H1 (cell line): ENCODE measurements around the gene PTPRD. TPM values are rescaled to one million over a fixed set of nuclear protein-coding genes. Genes with fewer than 3 reads are reported as not detected.

Source experiments
- CTCF ChIA-PET: fragments of 300-600 bp; sonication (Branson Sonifier 250); formaldehyde crosslinking; loops from one replicate; lab custom pipeline; 2021; ENCODE audit not compliant: partially characterized antibody; lab: Charles Lee
- POLR2A ChIA-PET: fragments of 300-600 bp; sonication (Branson Sonifier 250); formaldehyde crosslinking; loops from one replicate; lab custom pipeline; 2021; ENCODE audit warnings: inconsistent platforms; ENCODE audit not compliant: partially characterized antibody; lab: Charles Lee
- DNase-seq, 2 experiments: peaks; one replicate each; pipeline versions ENCODE4 v3.0.0 to v3.0.0-alpha.2; 2010 to 2022; ENCODE audit warnings: low spot score in 2 of 2, low read depth in 1 of 2, mixed read lengths in 1 of 2
- FAIRE-seq: peaks from 2 replicates; lab custom pipeline; 2011; peaks lifted over from hg19 to GRCh38; lab: Jason Lieb, UNC
- H2AFZ ChIP-seq: 2 replicates; pipeline ENCODE4 v1.8.1; 2012; ENCODE audit warnings: low read length, inconsistent platforms
- H2AK5ac ChIP-seq: 2 replicates; pipeline ENCODE4 v1.6.1; 2013; ENCODE audit warnings: low read depth, low read length
- H2BK120ac ChIP-seq: replicated peaks from 2 replicates; pipeline ENCODE3; 2013; ENCODE audit warnings: low read depth, low read length, inconsistent platforms
- H2BK12ac ChIP-seq: 2 replicates; pipeline ENCODE4 v1.6.1; 2013; ENCODE audit warnings: low read depth, low read length
- H2BK15ac ChIP-seq: 2 replicates; pipeline ENCODE4 v1.6.1; 2013; ENCODE audit warnings: low read length
- H2BK20ac ChIP-seq: 2 replicates; pipeline ENCODE4 v1.6.1; 2013; ENCODE audit warnings: low read length
- H2BK5ac ChIP-seq: 2 replicates; pipeline ENCODE4 v1.6.1; 2013; ENCODE audit warnings: low read depth, low read length
- H3K14ac ChIP-seq: 2 replicates; pipeline ENCODE4 v1.6.1; 2013; ENCODE audit warnings: inconsistent platforms; ENCODE audit not compliant: insufficient read length
- H3K18ac ChIP-seq: 2 replicates; pipeline ENCODE4 v1.6.1; 2013; ENCODE audit warnings: low read length; ENCODE audit errors: extremely low read depth
- H3K23ac ChIP-seq: 2 replicates; pipeline ENCODE4 v1.6.1; 2013; ENCODE audit warnings: inconsistent platforms; ENCODE audit not compliant: insufficient read length
- H3K23me2 ChIP-seq: 2 replicates; pipeline ENCODE4 v1.6.1; 2013; ENCODE audit warnings: low read depth, low read length
- H3K27ac ChIP-seq: 2 replicates; pipeline ENCODE4 v1.6.1; 2011; ENCODE audit warnings: low read depth, low read length, inconsistent platforms
- H3K27me3 ChIP-seq, 4 experiments: replicated peaks in 1 of 4; 1 replicate in 1 of 4; 2 replicates in 3 of 4; pipeline versions ENCODE4 v1.6.1 to v1.8.1; 2011 to 2013; ENCODE audit warnings: low read length in 3 of 4, mild to moderate bottlenecking in 3 of 4, inconsistent platforms in 2 of 4, mixed read lengths in 2 of 4, moderate library complexity in 1 of 4; ENCODE audit not compliant: control insufficient read depth in 3 of 4, insufficient read depth in 3 of 4; ENCODE audit errors: extremely low read depth in 1 of 4
- H3K36me3 ChIP-seq, 4 experiments: 2 replicates each; pipeline versions ENCODE4 v1.6.1 to v1.8.1; 2011 to 2013; ENCODE audit warnings: mild to moderate bottlenecking in 4 of 4, low read length in 3 of 4, moderate library complexity in 2 of 4, control low read depth in 1 of 4, inconsistent platforms in 1 of 4; ENCODE audit not compliant: insufficient read depth in 4 of 4, control insufficient read depth in 2 of 4
- H3K4ac ChIP-seq: replicated peaks from 2 replicates; pipeline ENCODE3; 2013; ENCODE audit warnings: low read length, low read depth, mixed read lengths, inconsistent platforms; ENCODE audit not compliant: insufficient read length
- H3K4me1 ChIP-seq, 4 experiments: replicated peaks in 1 of 4; 1 replicate in 1 of 4; 2 replicates in 3 of 4; pipeline versions ENCODE4 v1.6.1 to v1.8.1; 2011 to 2013; ENCODE audit warnings: low read length in 3 of 4, inconsistent platforms in 2 of 4, mixed read lengths in 1 of 4; ENCODE audit not compliant: insufficient read depth in 4 of 4, control insufficient read depth in 3 of 4
- H3K4me2 ChIP-seq, 2 experiments: 2 replicates each; pipeline versions ENCODE4 v1.6.1 to v1.8.1; 2011 to 2013; ENCODE audit warnings: low read depth in 2 of 2, low read length in 2 of 2, control low read depth in 1 of 2, inconsistent platforms in 1 of 2, mild to moderate bottlenecking in 1 of 2; ENCODE audit not compliant: insufficient read depth in 1 of 2
- H3K4me3 ChIP-seq, 4 experiments: fragments of 200-600, 300-600 bp in 1 of 4; sonication (generic), shearing (Covaris generic), sonication (Bioruptor Twin) in 1 of 4; 2 replicates each; pipeline versions ENCODE4 v1.5.1 to v1.8.1; 2011 to 2016; ENCODE audit warnings: low read length in 4 of 4, low read depth in 3 of 4, control low read depth in 2 of 4, inconsistent platforms in 2 of 4, mild to moderate bottlenecking in 2 of 4, mixed read lengths in 1 of 4, moderate library complexity in 1 of 4; ENCODE audit not compliant: insufficient read depth in 2 of 4; ENCODE audit errors: extremely low read depth in 1 of 4
- H3K56ac ChIP-seq: replicated peaks from 2 replicates; pipeline ENCODE3; 2013; ENCODE audit warnings: low read depth, mild to moderate bottlenecking, mixed read lengths, low read length, inconsistent platforms; ENCODE audit not compliant: insufficient read length
- H3K79me1 ChIP-seq: 2 replicates; pipeline ENCODE4 v1.6.1; 2013; ENCODE audit warnings: low read depth, low read length, control low read depth
- H3K79me2 ChIP-seq, 2 experiments: 2 replicates each; pipeline versions ENCODE4 v1.6.1 to v1.8.1; 2012 to 2013; ENCODE audit warnings: low read length in 2 of 2, mild to moderate bottlenecking in 2 of 2, inconsistent platforms in 1 of 2; ENCODE audit not compliant: insufficient read depth in 2 of 2, control insufficient read depth in 1 of 2
- H3K9ac ChIP-seq, 4 experiments: replicated peaks in 1 of 4; 1 replicate in 1 of 4; 2 replicates in 3 of 4; pipeline versions ENCODE4 v1.6.1 to v1.8.1; 2011 to 2013; ENCODE audit warnings: low read depth in 3 of 4, low read length in 3 of 4, control low read depth in 2 of 4, mild to moderate bottlenecking in 2 of 4, moderate library complexity in 2 of 4, inconsistent platforms in 1 of 4; ENCODE audit errors: extremely low read depth in 1 of 4
- H3K9me3 ChIP-seq, 2 experiments: 2 replicates each; pipeline versions ENCODE4 v1.6.1 to v1.8.1; 2012 to 2013; ENCODE audit warnings: mild to moderate bottlenecking in 2 of 2, moderate library complexity in 2 of 2, control low read depth in 1 of 2, inconsistent platforms in 1 of 2, low read depth in 1 of 2, low read length in 1 of 2, mixed read lengths in 1 of 2; ENCODE audit not compliant: insufficient read depth in 2 of 2
- H4K20me1 ChIP-seq, 2 experiments: replicated peaks in 1 of 2; 2 replicates each; pipeline versions ENCODE3 to v1.8.1; 2011 to 2013; ENCODE audit warnings: inconsistent platforms in 2 of 2, low read length in 2 of 2, mild to moderate bottlenecking in 1 of 2; ENCODE audit not compliant: insufficient read depth in 2 of 2, control insufficient read depth in 1 of 2
- H4K5ac ChIP-seq: 2 replicates; pipeline ENCODE4 v1.6.1; 2013; ENCODE audit warnings: low read length, low read depth, mixed read lengths, inconsistent platforms; ENCODE audit not compliant: insufficient read length
- H4K8ac ChIP-seq: 2 replicates; pipeline ENCODE4 v1.8.0; 2013; ENCODE audit warnings: mild to moderate bottlenecking, moderate library complexity, low read length, inconsistent platforms; ENCODE audit not compliant: insufficient read depth; ENCODE audit errors: extremely low read depth
- H4K91ac ChIP-seq: replicated peaks from 2 replicates; pipeline ENCODE3; 2013; ENCODE audit warnings: low read length, mixed read lengths, inconsistent platforms; ENCODE audit not compliant: insufficient read length
- ASH2L ChIP-seq: fragments of 200-600, 300-600 bp; sonication (generic); IDR thresholded peaks from one replicate; pipeline ENCODE4 v1.7.1; 2017; ENCODE audit warnings: low read length
- CBX8 ChIP-seq: fragments of 300-800, 300-1000 bp; sonication (generic); IDR thresholded peaks from 2 replicates; pipeline ENCODE4 v1.7.1; 2016; ENCODE audit warnings: low read depth, low read length, borderline replicate concordance
- CTBP2 ChIP-seq: IDR thresholded peaks from 2 replicates; pipeline ENCODE4 v1.7.0; 2011; ENCODE audit warnings: borderline replicate concordance, mild to moderate bottlenecking, moderate library complexity, mixed read lengths, low read length; ENCODE audit not compliant: insufficient read depth, insufficient read length
- EGR1 ChIP-seq: IDR thresholded peaks from 2 replicates; pipeline ENCODE4 v1.6.1; 2011; ENCODE audit warnings: low read depth, low read length, borderline replicate concordance
- EP300 ChIP-seq, 2 experiments: IDR thresholded peaks; 1 replicate in 1 of 2; 2 replicates in 1 of 2; pipeline ENCODE4 v1.6.1; 2011 to 2012; ENCODE audit warnings: low read depth in 2 of 2, low read length in 2 of 2, mild to moderate bottlenecking in 2 of 2, borderline replicate concordance in 1 of 2, inconsistent platforms in 1 of 2, moderate library complexity in 1 of 2
- JUND ChIP-seq: IDR thresholded peaks from 2 replicates; pipeline ENCODE4 v1.6.1; 2011; ENCODE audit warnings: mild to moderate bottlenecking, improper control_type of control experiment, low read length
- NANOG ChIP-seq: IDR thresholded peaks from 2 replicates; pipeline ENCODE4 v1.6.1; 2011; ENCODE audit warnings: low read length, low read depth, mild to moderate bottlenecking, inconsistent platforms; ENCODE audit not compliant: insufficient read depth, poor library complexity, severe bottlenecking
- PHF8 ChIP-seq: fragments of 200-600 bp; sonication (generic); conservative IDR thresholded peaks from 2 replicates; pipeline ENCODE4 v1.7.1; 2012; ENCODE audit warnings: low read depth, mild to moderate bottlenecking, inconsistent platforms, low read length, moderate library complexity
- RFX5 ChIP-seq: IDR thresholded peaks from 2 replicates; pipeline ENCODE4 v1.6.1; 2011; ENCODE audit warnings: low read depth, low read length, improper control_type of control experiment, borderline replicate concordance
- SIRT6 ChIP-seq: IDR thresholded peaks from one replicate; pipeline ENCODE4 v1.7.1; 2012; ENCODE audit warnings: low read length, inconsistent platforms
- SP1 ChIP-seq: IDR thresholded peaks from 2 replicates; pipeline ENCODE4 v1.6.1; 2011; ENCODE audit warnings: low read depth, low read length
- YY1 ChIP-seq: IDR thresholded peaks from 2 replicates; pipeline ENCODE4 v1.6.1; 2011; ENCODE audit warnings: low read depth, mild to moderate bottlenecking, low read length
- ZNF274 ChIP-seq: IDR thresholded peaks from 2 replicates; pipeline ENCODE4 v1.7.0; 2012; ENCODE audit warnings: low read length, borderline replicate concordance; ENCODE audit errors: extremely low read depth
- WGBS, 2 experiments: shearing (Covaris generic) in 1 of 2; methylation state at CpG; one replicate each; pipeline versions ENCODE4 v1.1.6 to v1.1.7; 2013 to 2015; ENCODE audit warnings: low lambda C conversion rate in 2 of 2, mixed read lengths in 2 of 2, inconsistent platforms in 1 of 2, low coverage in 1 of 2, missing lambda C conversion rate in 1 of 2; ENCODE audit not compliant: insufficient replicate concordance in 2 of 2, insufficient coverage in 1 of 2, insufficient read length in 1 of 2; ENCODE audit errors: extremely low coverage in 1 of 2, missing lambda C conversion rate in 1 of 2; 5-methylcytosine and 5-hydroxymethylcytosine counted together
- polyA plus RNA-seq, 7 experiments: library from polyadenylated mRNA; depleted of rRNA in 3 of 7; stranded (reverse) in 5 of 7; unstranded in 2 of 7; fragments of >200 nt in 5 of 7; fragments of 200-250 nt in 2 of 7; gene quantifications; 1 replicate in 5 of 7; 2 replicates in 1 of 7; 4 replicates in 1 of 7; pipeline versions ENCODE4 v1.2.1 to v1.2.3, GENCODE V29; 2011 to 2013; ENCODE audit warnings: missing spikeins in 2 of 7, mixed read lengths in 2 of 7
- total RNA-seq: library from RNA; stranded (reverse); fragmentation: NEBNext Ultra II Directional; extraction: Animal tissue kit (Norgen Biotek cat#: 25700); gene quantifications from 2 replicates; pipeline ENCODE4 v1.2.1, GENCODE V29; 2021

The PTPRD gene
- total and polyA plus RNA-seq, 2 of the 8 experiments (the other 6 are each of a cell fraction or from before 2014, with no cell fraction given): 17.2 to 77.0 TPM

GRCh38 chr9:9410736-9411135, 1202.1 kb downstream of the PTPRD start:
- no peak overlapping the region for H3K4me2 ChIP-seq
- no peaks in the 10 kb centered on the region for H3K79me2 ChIP-seq
- no peak overlapping the region for H3K9ac ChIP-seq
- peaks cover 0 to 3% (median 1%) of the 10 kb centered on the region in 4 experiments; a peak in 1 of 7 replicates for H3K4me1 ChIP-seq
- no peaks in the 10 kb centered on the region for H3K79me1 ChIP-seq
- no peak overlapping the region for H2BK15ac ChIP-seq
- DNase-seq (no peak), FAIRE-seq (no peak)
- no peaks in the 10 kb centered on the region for H4K20me1 ChIP-seq
- H3K4ac ChIP-seq: no peak overlapping the region
- CTCF ChIA-PET: no interaction called here
- no peaks in the 10 kb centered on the region for H3K23me2 ChIP-seq
- H3K23ac ChIP-seq: no peak overlapping the region
- no peak overlapping the region for H2AK5ac ChIP-seq
- no peak overlapping the region for H3K56ac ChIP-seq
- WGBS, 2 experiments: 95% methylated on average over 4 of the region's 4 CpGs; no CpG with 5 or more reads in 1 of the 2 experiments
- TF ChIP-seq PHF8 (no peak), JUND (no peak), CBX8 (no peak), EGR1 (no peak), SP1 (no peak), ZNF274 (no peak), RFX5 (no peak), EP300 (IDR thresholded peaks at IDR 0.05; ENCODE audit: borderline replicate concordance in 1 of 2, low read depth in 2 of 2, low read length in 2 of 2) (no peak), YY1 (no peak), CTBP2 (no peak), ASH2L (no peak), NANOG (no peak), SIRT6 (no peak)
- no peaks in the 10 kb centered on the region for H3K36me3 ChIP-seq
- peaks cover 0 to 4% of the 10 kb centered on the region in 2 experiments; a peak in 1 of 4 replicates for H3K9me3 ChIP-seq
- H2BK5ac ChIP-seq: no peak overlapping the region
- H3K14ac ChIP-seq: no peak overlapping the region
- POLR2A ChIA-PET: no interaction called here
- no peak overlapping the region for H2BK120ac ChIP-seq
- no peak overlapping the region for H4K5ac ChIP-seq
- H3K18ac ChIP-seq: no peak overlapping the region
- H3K4me3 ChIP-seq: no peak overlapping the region
- H4K91ac ChIP-seq: no peak overlapping the region
- no peak overlapping the region for H2BK12ac ChIP-seq
- no peak overlapping the region for H2BK20ac ChIP-seq
- H3K27ac ChIP-seq: no peak overlapping the region
- H4K8ac ChIP-seq: no peak overlapping the region
- H3K27me3 ChIP-seq: no peaks in the 10 kb centered on the region
- no peak overlapping the region for H2AFZ ChIP-seq
